A673 (cell line): ENCODE data around the gene KRTAP1-1.

ENCODE experiments used
- EZH2 ChIP-seq: fragments of 200-600 bp; sonication (generic); IDR thresholded peaks from 2 replicates; pipeline ENCODE4 v1.6.1; 2017; ENCODE audit warnings: borderline replicate concordance, low read depth, mild to moderate bottlenecking, mixed read lengths, antibody characterized with exemption, low read length; ENCODE audit not compliant: poor library complexity, severe bottlenecking
- TF ChIP-seq, protein P1 (sequence below): fragments of 300-800, 200-600 bp; sonication (generic); conservative IDR thresholded peaks from 2 replicates; pipeline ENCODE4 v1.5.1; 2017; ENCODE audit warnings: low read depth, mild to moderate bottlenecking, antibody characterized with exemption, low read length, moderate library complexity, mixed read lengths

DNA sequence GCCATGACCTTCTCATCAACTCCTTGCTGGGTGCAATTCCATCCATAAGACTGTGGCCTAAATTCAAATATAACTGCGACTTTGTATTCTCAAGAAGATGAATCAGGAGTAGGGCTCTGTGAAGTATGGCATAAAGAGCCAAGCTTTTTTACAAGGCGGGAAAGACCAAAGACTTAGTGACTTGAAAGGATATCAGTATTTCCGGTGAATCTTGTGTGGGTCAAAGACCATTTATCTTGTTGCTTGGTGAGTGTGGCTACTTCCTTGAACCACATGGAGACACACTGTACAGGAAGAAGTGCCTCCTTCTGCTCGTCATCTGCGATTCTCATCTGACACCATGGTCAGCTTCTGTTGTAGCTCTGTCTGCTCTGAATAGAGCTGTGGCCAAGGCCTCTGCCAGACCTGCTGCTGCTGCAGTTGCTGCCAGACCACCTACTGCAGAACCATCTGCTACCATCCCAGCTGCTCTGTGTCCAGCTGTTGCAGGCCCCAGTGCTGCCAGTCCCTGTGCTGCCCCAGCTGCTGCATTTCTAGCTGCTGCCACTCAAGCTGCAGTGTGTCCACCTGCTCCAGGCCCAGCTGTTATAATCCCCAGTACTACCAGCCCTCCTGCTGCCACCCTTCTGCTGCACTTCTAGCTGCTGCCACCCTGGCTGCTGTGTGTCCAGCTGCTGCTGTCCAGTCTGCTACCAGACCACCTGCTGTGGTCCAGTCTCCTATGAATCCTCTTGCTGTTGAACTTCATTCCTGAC is 30.5 kb upstream of the KRTAP1-1 start:
- TF ChIP-seq, protein P1, sequence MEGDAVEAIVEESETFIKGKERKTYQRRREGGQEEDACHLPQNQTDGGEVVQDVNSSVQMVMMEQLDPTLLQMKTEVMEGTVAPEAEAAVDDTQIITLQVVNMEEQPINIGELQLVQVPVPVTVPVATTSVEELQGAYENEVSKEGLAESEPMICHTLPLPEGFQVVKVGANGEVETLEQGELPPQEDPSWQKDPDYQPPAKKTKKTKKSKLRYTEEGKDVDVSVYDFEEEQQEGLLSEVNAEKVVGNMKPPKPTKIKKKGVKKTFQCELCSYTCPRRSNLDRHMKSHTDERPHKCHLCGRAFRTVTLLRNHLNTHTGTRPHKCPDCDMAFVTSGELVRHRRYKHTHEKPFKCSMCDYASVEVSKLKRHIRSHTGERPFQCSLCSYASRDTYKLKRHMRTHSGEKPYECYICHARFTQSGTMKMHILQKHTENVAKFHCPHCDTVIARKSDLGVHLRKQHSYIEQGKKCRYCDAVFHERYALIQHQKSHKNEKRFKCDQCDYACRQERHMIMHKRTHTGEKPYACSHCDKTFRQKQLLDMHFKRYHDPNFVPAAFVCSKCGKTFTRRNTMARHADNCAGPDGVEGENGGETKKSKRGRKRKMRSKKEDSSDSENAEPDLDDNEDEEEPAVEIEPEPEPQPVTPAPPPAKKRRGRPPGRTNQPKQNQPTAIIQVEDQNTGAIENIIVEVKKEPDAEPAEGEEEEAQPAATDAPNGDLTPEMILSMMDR, result no peak
- no peak for TF ChIP-seq EZH2
